Spleen (tissue), 7 donors: ENCODE data around the gene UST.

ENCODE experiments used
- POLR2A ChIP-seq, 3 donors: fragments of 450-650 bp; IDR thresholded peaks; one replicate each; pipeline ENCODE4 v1.5.1; 2017; ENCODE audit warnings: antibody characterized with exemption in 3 of 3, mild to moderate bottlenecking in 1 of 3
- TF ChIP-seq, protein P1 (sequence below), 11 experiments: fragments of 200-600 bp in 7 of 11; fragments of 450-650 bp in 4 of 11; sonication (generic) in 4 of 11; IDR thresholded peaks in 8 of 11; conservative IDR thresholded peaks in 3 of 11; 1 replicate in 7 of 11; 2 replicates in 4 of 11; pipeline versions ENCODE4 v1.4.0 to v1.8.0; 2016 to 2021; ENCODE audit warnings: antibody characterized with exemption in 11 of 11, inconsistent platforms in 4 of 11, mild to moderate bottlenecking in 1 of 11
- donor health status: DM: no; HTN: no; CAD: no; lungs with moderate emphysema.
- donor health status: DM: no; HTN: no; CAD: no.
- donor health status: DM: no; HTN: no; CAD: no.

DNA sequence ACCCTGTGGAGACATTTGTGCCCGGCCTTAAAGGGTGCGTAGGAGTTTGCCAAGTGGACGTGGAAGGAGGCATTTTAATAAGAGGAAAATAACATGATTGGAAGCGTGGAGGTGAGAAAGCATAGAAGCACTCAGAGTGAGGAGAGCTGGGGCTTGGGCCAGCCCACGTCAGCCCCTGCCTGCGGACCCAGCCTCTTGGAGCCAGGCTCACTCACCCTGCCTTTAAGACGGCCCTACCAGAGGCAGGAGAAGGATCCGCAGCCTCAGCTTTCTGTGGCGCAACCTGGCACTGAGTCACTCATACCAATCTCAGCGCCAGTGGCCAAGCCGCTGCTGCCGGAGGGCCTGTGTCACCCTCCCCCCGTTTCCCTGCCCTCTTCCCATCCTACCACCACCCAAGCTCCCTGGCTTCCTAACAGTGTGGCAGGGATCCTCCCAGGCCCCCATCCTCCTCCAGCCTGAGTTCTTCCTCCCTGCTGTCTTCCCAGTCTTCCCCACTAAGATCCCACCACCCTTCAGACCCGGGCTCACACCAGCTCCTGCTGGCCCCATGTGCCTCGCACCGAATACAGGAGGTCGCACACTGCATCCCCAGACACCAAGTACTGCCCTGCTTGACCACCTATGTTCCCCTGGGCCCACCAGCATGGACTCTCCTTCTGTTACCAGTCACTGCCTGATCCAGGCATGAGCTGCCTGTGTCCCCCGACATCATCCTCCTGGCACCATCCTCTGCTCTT is 285.2 kb downstream of the UST start:
- TF ChIP-seq POLR2A (IDR thresholded peaks at IDR 0.05): no peak
- TF ChIP-seq, protein P1, sequence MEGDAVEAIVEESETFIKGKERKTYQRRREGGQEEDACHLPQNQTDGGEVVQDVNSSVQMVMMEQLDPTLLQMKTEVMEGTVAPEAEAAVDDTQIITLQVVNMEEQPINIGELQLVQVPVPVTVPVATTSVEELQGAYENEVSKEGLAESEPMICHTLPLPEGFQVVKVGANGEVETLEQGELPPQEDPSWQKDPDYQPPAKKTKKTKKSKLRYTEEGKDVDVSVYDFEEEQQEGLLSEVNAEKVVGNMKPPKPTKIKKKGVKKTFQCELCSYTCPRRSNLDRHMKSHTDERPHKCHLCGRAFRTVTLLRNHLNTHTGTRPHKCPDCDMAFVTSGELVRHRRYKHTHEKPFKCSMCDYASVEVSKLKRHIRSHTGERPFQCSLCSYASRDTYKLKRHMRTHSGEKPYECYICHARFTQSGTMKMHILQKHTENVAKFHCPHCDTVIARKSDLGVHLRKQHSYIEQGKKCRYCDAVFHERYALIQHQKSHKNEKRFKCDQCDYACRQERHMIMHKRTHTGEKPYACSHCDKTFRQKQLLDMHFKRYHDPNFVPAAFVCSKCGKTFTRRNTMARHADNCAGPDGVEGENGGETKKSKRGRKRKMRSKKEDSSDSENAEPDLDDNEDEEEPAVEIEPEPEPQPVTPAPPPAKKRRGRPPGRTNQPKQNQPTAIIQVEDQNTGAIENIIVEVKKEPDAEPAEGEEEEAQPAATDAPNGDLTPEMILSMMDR (IDR thresholded peaks at IDR 0.05 in 8 of 11, conservative IDR thresholded peaks at IDR 0.05 in 3 of 11): no peak
